ENCODE measurements around the gene MEN1.
"Not testable (repeated sequence)": the region's sequence is repeated elsewhere in the genome, so short reads cannot be mapped to it uniquely, and the experiment has no call there.

The MEN1 gene

DNA sequence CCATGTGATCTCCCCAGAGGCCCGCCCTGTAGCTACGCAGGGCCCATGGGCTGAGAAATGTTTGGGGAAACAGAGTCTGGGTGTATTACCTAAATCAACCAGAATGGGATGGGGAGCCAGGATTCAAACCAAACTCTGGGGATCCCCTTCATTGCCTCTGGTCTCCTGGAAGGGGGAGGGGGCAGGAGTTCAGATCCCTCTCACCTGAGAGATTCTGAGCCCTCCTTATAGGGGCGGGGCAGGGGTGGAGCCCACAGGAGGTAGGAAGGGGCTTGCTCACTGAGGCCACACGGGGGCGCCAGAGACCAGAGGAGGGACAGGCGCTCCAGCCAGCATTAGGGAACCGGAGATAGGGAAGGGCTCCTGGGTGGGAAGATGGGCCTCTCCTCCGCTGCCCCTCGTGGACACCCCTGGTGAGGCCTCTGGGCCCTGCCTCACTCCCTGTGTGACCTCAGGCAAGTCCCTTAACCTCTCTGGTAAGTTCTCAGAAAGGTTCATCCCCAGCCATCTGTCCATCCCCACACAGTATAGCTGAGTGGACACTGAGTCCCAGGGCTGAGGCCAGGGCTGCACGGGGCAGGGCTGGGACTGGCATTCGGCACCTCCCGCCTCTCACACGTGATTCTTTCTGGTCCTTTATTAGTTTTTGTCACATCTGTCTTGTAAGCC lies 36.8 kb upstream of the MEN1 start:
- peak; percentile 83 to 90 for DNase-seq (ENCODE audit: low read depth in 1 of 2, low spot score in 1 of 2)

DNA sequence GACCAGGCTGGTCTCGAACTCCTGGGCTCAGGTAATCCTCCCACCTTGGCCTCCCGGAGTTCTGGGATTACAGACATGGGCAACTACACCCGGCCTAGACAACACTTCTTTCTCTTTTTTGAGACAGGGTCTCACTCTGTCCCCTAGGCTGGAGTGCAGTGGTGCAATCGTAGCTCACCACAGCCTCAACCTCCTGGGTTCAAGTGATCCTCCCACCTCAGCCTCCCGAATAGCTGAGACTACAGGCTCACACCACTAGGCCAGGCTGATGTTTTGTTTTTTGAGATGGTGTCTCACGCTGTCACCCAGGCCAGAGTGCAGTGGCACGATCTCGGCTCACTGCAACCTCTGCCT lies 35.4 kb upstream of the MEN1 start:
- DNase-seq (ENCODE audit: low read depth in 1 of 2, low spot score in 1 of 2) = not testable (repeated sequence)

DNA sequence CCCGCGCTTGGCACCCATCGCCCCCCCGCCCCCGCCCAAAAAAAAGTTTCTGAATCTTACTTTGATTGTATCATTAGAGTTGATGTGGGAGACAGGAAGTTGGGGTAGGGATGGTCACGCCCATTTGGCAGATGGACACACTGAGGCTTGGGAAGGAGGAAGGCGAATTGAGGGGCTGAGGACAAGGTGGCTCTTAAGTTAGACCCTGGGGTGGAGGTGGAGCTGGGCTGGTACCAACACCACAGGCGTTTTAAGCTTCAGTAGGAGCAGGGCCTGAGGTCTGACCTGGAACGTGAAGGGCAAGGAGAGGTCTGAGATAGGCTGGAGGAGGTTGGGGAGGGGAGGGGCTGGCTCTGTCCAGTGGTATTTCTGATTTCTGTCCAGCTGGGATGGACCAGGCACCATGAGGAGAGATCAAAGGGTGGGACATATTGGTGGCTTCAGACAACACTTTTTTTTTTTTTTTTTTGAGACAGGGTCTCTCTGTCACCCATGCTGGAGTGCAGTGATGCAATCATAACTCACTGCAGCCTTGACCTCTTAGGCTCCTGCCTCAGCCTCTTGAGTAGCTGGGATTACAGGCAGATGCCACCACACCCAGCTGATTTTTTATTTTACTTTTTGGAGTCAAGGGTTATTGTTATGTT lies 34.9 kb upstream of the MEN1 start:
- no peak for DNase-seq (ENCODE audit: low read depth in 1 of 2, low spot score in 1 of 2)

DNA sequence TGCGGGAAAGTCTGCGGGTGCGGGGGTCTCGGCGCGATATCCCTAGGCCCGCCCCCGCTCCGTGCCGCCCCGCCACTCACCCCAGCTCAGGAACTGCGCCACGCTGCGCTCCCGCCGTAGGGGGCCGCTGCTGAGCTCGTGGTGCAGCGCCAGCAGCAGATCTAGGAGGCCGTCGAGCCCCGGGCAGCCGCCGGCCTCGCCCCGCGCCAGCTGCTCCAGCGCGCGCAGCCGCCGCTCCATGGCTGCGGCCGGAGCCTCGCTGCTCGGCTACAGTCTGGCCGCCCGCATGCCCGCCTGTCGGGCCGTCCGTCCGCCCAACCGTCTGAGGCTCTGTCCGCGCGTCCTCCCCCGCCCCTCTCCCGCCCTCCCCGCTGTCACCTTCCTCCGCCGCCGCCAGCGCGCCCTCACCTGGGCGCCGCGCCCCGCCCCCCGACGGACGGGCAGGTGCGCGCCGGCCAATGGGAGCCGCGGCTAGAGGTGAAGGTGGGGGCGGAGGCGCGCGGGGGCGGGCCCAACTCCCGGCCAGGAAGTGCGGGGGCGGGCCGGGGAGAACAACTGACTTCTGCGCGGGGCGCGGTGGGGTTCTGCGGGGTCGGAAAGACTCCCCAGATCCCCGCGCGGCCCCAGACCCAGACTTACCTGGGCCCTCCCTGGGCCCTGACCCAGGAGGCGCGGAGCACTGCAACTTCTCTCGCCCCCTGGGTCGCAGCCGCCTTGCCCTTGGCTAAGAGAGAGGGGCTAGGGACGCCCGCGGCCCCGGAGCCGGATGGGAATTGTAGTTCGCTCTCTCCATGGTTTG lies 34.2 kb upstream of the MEN1 start, which contains the start of gene CDC42BPG:
Gene CDC42BPG, minus strand, starts transcription at position 324 of the 799 bp plus-strand sequence. Its CDS starts 84 bp downstream, at position 240.
- peak; percentile 42 to 52 for DNase-seq (ENCODE audit: low read depth in 1 of 2, low spot score in 1 of 2)

DNA sequence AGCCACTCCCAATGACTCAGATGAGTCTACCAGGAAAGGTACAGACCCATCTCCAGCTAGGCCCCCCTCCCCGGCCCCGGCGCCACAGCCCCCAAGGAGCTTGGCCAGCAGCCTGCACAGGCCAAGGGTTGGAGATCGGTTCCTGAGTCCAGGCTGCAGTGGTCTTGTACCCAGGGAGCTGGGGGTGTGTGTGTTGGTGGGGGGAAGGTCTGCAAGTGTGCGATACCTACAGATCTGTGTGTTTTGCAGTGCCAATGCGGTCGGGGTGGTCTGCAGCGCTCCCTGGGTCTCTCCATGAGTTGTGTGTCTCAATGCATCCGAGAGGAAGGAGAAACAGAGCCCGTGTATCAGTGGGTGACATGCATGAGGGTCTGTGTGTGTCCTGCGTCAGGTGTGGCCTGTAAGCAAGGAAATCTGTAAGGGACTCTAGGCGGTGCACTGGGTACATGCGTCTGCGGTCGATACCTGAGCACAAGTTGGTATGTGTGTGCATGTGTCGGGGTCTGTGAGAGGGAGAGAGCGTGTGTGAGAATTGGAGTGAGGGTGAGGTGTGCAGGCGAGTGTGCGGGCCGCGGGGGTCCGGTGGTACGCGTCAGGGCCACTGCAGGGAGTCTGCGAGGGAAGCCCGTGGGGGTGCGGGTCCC lies 33.5 kb upstream of the MEN1 start:
- no peak for DNase-seq (ENCODE audit: low read depth in 1 of 2, low spot score in 1 of 2)

DNA sequence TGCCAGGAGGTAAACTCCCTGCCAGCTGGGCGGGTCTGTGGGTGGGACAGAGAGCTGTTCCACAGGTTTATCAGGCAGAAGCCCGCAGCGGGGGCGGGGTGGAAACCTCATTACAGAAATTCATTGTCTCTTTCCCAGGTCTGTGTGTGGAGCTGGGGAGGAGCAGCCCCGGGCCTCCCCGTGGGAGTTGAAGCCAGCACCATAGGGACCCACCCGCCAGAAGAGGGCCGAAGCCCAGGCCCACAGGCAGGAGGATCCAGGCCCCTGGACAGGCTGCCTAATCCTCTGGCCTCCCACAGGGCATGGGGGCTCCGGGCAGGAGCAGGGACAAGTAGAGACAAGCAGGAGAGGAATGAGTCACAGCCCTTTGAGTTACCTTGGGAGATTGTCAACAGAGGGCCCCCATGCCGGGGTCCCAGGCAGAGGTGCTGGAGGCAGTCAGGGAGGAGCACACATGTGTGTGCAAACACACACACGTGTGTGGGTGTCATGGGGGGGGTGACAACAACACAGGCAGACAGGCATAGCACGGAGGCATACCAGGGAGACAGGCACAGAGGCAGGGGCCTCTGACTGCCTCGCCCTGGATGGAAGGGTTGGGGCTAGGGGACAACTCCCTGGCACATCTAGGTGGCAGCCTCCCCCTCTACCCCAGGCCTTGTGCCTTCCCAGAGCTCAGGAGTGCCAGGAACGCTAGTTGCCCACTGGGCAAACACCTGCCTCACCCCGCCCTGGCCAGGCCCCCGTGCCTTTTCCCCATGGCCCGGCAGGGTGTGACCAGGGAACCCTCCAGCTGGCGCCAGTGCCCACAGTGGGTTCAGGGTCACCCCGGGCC lies 32.7 kb upstream of the MEN1 start:
- DNase-seq (ENCODE audit: low read depth in 1 of 2, low spot score in 1 of 2) = no peak

DNA sequence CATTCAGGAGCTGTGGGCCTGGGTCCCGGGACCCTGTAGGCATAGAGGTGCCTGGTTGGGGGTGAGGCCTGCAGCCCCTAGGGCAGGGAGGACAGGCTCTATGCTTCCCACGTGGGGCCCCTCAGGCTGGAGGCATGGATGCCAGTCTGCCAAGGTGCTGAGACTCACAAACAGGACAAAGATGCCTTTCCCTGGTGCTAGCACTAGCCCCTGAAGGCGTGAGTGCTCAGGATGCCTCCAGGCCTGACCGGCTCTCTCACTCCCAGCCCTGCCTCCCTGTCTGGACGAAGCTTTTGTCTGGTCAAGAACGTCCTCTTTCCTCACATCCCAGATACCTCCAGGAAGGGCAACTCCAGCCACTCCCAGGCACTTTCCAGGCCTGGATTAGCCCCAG lies 32.0 kb upstream of the MEN1 start:
- DNase-seq (ENCODE audit: low read depth in 1 of 2, low spot score in 1 of 2) = no peak

DNA sequence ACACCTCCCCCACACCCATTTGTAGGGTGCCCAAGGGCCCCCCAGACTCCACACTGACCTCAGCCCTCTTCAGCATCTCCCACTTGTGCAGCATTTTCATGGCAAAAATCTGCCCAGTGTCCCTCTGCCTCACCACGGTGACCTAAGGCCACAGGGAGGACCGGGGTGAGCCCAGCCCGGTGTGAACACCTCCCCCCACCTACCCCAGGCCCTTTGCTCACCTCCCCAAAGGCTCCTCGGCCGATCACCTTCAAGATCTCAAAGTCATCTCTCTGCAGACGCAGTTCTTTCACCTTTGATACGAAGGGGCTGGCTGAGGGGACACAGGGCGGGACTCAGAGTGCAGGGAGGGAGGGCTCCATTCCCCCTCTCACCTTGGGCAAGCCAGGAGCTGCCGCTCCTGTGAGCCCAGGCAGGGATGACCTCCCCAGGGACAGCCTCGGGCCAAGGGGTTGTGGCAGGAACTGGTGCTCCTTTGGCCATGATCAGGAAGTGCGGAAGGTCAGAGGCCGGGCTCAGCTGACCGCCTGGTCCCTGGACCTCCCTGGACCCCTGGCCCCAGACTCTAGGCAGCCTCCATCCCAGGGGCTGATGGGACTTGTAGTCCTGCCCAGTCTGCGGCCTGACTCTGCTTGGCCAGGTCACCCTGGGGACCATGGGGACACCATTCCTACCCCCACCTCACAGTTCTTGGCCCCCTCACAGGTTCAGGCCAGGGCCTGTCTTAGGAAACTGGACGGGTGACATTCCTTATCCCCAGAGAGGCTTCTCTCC lies 31.4 kb upstream of the MEN1 start:
- no peak for DNase-seq (ENCODE audit: low read depth in 1 of 2, low spot score in 1 of 2)

DNA sequence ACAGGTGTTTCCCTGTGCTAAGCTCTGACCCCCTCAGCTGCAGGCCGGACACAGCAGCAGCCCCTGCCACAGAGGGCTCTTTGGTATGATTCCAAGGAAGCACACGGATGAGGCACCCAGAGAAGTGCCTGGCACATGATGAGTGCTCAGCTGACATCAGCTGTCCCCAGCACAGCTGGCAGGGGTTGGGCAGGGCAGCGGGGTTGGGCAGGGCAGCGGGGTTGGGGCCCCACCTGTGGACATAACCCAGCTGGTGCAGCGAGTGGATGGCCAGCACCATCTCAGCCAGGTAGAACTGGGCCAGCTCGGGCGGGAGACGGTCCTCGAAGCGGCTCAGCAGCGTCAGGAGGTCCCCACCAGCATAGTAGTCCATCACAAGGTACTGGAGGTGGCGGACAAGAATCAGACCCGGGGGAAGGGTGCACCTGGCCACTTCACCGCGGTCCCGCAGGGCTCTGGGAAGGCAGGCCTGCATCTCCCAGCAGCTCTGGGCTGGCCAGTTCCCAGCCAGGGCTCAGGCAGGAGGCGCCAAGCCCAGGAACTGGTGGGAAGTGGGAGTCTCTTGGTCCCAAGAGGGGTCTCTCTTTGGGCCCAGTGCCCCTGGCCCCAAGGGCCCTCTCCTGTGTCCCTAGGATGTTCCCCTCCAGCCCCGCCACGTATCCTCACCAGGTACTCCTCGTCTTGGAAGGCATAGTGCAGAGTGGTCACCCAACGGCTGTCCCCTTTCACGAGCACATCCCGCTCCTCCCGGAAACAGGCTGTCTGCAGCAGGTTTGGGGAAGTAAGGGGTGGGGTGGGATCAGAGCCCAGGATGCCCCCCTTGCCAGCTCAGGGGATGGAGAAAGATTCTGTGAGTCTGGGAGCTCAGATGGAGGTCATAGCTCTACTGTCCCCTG lies 29.8 kb upstream of the MEN1 start:
- no peak for DNase-seq (ENCODE audit: low read depth in 1 of 2, low spot score in 1 of 2)

DNA sequence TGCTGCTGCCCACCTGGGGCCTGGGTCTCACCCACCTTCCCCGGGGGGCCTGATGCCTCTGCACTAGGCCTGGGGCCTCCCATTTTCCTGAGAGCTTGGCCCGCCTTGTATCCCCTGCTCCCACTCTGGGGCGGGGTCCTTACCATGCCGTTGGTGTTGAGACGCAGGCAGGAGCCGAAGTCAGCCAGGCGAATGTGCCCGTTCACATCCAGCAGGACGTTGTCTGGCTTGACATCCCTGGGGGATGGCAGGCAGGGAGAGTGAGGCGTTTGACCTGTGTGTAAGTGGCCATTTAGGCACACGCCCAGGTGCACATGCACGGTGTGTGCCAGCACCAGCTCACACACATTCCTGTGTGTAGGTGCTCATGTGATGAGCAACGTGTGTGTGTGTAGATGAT lies 29.0 kb upstream of the MEN1 start:
- no peak for DNase-seq (ENCODE audit: low read depth in 1 of 2, low spot score in 1 of 2)

DNA sequence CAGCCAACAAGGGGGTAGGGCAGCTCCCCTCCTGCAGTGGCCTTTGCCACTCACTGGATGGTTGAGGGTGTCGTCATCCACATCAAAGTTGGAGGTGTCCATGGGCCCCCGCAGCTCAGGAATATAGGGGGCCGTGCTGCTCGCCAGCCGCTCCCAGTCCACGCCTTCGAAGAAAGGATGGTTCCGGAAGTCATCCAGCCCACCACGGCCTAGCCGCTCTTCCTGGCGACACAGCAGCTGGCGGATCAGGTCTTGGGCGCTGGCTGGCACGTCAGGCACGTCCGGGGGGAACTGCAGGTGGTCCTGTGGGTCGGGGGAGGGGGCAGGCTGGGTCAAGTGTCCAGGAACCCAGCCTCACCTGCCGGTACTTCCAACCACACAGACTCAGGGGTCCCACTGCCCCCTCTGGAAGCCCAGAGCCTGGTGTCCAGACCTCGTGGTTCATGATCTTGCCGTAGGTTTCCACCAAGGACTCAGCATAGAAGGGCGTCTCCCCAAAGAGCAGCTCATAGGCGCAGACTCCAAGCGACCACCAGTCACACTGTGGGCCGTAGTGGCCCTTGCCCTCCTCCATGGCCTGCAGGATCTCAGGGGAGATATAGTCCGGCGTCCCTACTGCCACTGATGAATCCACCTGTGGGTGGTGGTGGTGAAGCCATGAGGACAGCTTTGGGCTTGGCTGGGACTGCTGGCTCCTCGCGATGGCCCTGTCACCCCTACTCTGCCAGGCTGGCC lies 28.4 kb upstream of the MEN1 start:
- DNase-seq (ENCODE audit: low read depth in 1 of 2, low spot score in 1 of 2) = no peak

DNA sequence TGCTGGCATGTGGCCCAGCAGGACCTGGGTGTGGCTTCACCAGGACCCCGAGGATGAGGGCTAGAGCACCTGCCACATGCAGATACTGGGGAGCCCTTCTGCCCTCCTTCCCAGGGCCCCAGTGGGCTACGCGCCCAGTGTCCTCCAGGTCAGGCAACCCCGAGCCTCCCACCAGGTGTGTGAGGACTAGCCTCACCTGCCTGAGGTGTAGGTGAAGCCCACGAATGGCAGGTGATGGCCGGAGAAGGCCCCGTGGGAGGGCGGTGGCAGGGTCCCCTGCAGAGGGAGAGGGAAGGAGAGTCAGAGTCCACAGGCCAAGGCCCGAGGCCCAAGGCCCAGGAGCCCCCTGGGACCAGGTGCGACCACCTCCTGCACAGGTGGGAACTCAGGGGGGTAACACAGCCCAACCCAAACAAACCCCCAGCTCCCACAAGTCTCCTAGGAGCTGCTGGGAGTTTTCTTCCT lies 27.6 kb upstream of the MEN1 start:
- no peak for DNase-seq (ENCODE audit: low read depth in 1 of 2, low spot score in 1 of 2)

DNA sequence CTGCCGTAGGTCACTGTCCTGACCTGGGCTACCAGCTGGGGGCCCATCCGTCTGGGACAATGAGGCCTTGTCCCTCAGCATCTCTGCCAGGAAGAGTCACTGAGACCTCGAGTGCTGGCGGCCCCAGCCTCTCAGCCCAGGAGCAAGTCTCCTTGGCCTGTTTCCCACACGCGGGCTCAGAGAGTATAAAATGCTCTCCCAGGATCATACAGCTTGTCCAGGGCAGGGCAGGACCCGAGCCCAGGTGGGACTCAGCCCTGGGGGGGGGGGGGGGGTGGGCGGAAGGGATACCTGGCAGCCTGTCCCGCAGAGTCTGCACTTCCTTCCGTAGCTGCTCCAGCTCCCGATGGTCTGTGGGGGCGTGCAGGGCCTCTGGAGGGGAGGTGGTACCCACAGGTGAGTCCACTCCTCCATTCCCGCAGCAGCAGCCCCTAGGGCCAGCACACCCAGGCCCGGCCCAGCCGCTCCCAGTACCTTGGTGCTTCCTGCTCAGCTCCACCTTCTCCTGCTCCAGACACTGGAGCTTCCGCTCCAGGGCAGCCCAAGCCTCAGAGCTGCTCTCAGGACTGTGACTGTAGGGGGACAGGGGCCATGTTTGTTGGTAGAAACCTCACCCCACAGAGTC lies 26.2 kb upstream of the MEN1 start:
- DNase-seq (ENCODE audit: low read depth in 1 of 2, low spot score in 1 of 2) = no peak

DNA sequence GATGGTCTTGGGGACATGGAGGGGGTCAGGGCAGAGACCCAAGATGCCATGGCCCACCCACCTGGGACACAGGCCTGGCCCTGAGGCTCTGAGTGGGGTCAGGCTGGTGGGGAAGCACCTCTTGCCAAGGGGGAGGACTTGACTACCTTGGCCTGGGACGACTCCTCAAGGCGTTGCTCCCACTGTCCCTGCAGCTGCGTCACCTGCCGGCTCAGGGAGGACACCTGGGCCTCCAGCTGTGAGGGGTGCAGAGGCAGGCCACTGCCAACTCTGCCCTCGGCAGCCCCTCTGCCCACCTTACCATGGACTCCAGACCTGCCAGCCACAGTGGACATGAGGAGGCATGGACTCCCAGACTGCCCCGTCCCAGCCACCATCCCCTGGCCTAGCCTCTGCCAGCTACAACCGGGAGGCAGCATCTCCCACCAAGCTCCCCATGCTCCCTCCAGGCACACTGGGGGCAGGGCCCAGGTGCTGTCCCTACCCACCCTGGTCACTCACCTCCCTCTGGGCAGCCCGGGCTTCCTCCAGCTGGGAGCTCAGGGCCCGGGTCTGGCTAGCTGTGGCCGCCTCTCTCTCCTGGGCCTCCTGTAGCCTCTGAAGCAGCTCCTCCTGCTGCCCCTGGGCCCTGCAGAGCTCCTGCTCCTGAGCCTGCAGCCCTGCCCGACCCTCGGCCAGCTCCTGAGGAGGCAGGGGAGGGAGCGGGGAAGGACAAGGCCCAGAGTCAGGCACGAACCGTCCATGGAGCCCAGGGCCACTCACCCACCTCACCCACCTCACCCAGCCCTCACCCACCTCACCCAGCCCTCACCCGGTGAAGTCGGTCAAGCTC lies 25.5 kb upstream of the MEN1 start:
- DNase-seq (ENCODE audit: low read depth in 1 of 2, low spot score in 1 of 2) = no peak

DNA sequence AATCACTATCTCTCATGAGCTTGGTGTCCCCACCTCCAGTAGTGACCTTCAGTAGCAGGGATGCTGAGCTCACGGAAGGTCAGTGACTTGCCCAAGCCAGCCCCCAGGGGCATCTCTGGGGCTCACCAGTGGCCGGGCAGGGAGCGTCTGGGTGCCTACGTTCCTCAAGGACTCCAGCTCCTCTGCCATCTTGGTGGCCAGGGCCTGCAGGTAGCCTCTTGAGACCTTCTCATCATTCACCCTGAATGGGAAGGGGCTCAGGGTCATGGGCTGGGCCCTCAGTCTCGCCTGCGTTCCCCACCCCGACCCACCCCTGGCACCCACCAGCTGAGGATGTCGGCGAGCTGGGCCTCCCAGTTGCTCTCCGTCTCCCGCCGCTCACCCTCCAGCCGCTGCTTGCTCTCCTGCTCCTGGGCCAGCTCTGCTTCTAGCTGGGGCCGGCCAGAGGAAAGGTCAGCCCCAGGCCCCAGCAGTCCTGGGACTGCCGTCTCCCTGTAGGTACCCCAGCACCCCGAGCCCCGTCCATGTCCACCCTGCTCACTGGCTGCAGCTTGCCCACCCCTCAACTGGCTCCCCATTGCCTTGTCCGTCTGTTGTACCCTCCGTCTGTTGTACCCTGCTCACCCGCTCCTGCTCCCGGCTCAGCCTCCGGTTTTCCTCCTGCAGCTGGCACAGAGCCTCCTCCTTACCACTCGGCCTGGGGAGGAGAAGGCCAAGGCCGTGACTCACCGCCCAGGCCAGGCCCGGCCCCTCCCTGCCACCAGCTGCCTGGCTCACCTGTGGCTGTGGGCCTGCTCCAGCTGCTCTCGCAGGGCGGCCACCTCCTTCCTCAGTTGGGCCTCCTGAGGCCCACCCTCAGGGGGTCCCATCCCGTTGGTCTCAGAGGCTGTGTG lies 24.6 kb upstream of the MEN1 start:
- DNase-seq (ENCODE audit: low read depth in 1 of 2, low spot score in 1 of 2) = no peak

Data from stimulated activated CD4-positive, alpha-beta T cell treated with anti-CD3 and anti-CD28 coated beads, Interleukin-15, amount 100 ng/mL, for 1 hour (primary cell).